MCF 10A (cell line): ENCODE results near the gene GDF2. TPM values are rescaled to one million over a fixed set of nuclear protein-coding genes. Genes with fewer than 3 reads are reported as not detected.

ENCODE experiments used
- BruUV-seq: library from RNA; stranded (reverse); fragments of 400-500 nt; replicated peaks from 2 replicates; lab custom pipeline; 2021; lab: Mats Ljungman, UMichigan
- CTCF ChIA-PET: fragments of 300-600 bp; sonication (Branson Sonifier 250); formaldehyde crosslinking; extraction: SDS; loops from one replicate; lab custom pipeline; 2021; ENCODE audit warnings: antibody characterized with exemption, inconsistent platforms; lab: Yijun Ruan, JAX
- POLR2A ChIA-PET: fragments of 300-600, 350-650 bp; sonication (Branson Sonifier 250); formaldehyde crosslinking; extraction: SDS; loops from one replicate; lab custom pipeline; 2020; ENCODE audit warnings: antibody characterized with exemption, inconsistent platforms; lab: Yijun Ruan, JAX
- DNase-seq: peaks from one replicate; pipeline ENCODE4 v3.0.0-alpha.2; 2018; ENCODE audit not compliant: unreplicated experiment
- H3K27ac Mint-ChIP-seq: one replicate; pipeline ENCODE4 v1.8.0; 2022; ENCODE audit warnings: mild to moderate bottlenecking, low read depth, mixed read lengths; ENCODE audit not compliant: unreplicated experiment
- H3K27me3 Mint-ChIP-seq: one replicate; pipeline ENCODE4 v1.8.0; 2022; ENCODE audit warnings: mixed read lengths; ENCODE audit not compliant: insufficient read depth, unreplicated experiment
- H3K36me3 Mint-ChIP-seq: one replicate; pipeline ENCODE4 v1.8.0; 2022; ENCODE audit warnings: mild to moderate bottlenecking, moderate library complexity, mixed read lengths; ENCODE audit not compliant: insufficient read depth, unreplicated experiment
- H3K4me1 Mint-ChIP-seq: one replicate; pipeline ENCODE4 v1.8.0; 2022; ENCODE audit warnings: mixed read lengths; ENCODE audit not compliant: insufficient read depth, unreplicated experiment
- H3K4me3 Mint-ChIP-seq: one replicate; pipeline ENCODE4 v1.8.0; 2022; ENCODE audit warnings: mild to moderate bottlenecking, moderate library complexity, mixed read lengths; ENCODE audit not compliant: unreplicated experiment
- H3K9me3 Mint-ChIP-seq: one replicate; pipeline ENCODE4 v1.8.0; 2022; ENCODE audit warnings: mixed read lengths; ENCODE audit not compliant: unreplicated experiment
- CTCF ChIP-seq: fragments of 200-600 bp; IDR thresholded peaks from one replicate; pipeline ENCODE4 v1.8.0; 2022; ENCODE audit warnings: antibody characterized with exemption, mild to moderate bottlenecking; ENCODE audit not compliant: unreplicated experiment
- intact Hi-C: fragments of 100-400 bp; cut with micrococcal nuclease; formaldehyde crosslinking; loops from 2 replicates; pipeline ENCODE4 v1.14.1; 2022
- total RNA-seq: library from RNA; stranded (reverse); gene quantifications from 2 replicates; pipeline ENCODE4 v1.2.3, GENCODE V29; 2022

Gene GDF2
- total RNA-seq, 1 experiment from 2014 or later: not detected

GRCh38 chr10:47356708-47357107 is 34.5 kb downstream of the GDF2 start:
- ChIA-PET POLR2A (no interaction called here), CTCF (no interaction called here)
- BruUV-seq: no TSS peak
- no peak for TF ChIP-seq CTCF
- intact Hi-C loops: no loop called here
- no peaks in the 10 kb centered on the region for H3K4me1 Mint-ChIP-seq
- H3K4me3 Mint-ChIP-seq: no peak overlapping the region
- H3K9me3 Mint-ChIP-seq: no peaks in the 10 kb centered on the region
- no peak for DNase-seq
- no peaks in the 10 kb centered on the region for H3K27me3 Mint-ChIP-seq
- H3K36me3 Mint-ChIP-seq: no peaks in the 10 kb centered on the region
- H3K27ac Mint-ChIP-seq: no peak overlapping the region

GRCh38 chr10:47357131-47357582 is 34.9 kb downstream of the GDF2 start:
- no peak for DNase-seq
- Mint-ChIP-seq H3K4me1 (no peaks in the 10 kb centered on the region), H3K4me3 (no peak overlapping the region), H3K27me3 (no peaks in the 10 kb centered on the region), H3K9me3 (no peaks in the 10 kb centered on the region), H3K36me3 (no peaks in the 10 kb centered on the region), H3K27ac (no peak overlapping the region)
- POLR2A ChIA-PET: no interaction called here
- no peak for TF ChIP-seq CTCF
- BruUV-seq: no TSS peak
- intact Hi-C loops: no loop called here
- CTCF ChIA-PET: interaction anchor here (2.4 kb wide), 1 partner anchor 332 kb away, joined by 11 read pairs; no protein-coding TSS in a partner anchor

GRCh38 chr10:47357911-47358310 is 35.7 kb downstream of the GDF2 start:
- H3K4me3 Mint-ChIP-seq: no peak overlapping the region
- POLR2A ChIA-PET: no interaction called here
- H3K36me3 Mint-ChIP-seq: no peaks in the 10 kb centered on the region
- no peaks in the 10 kb centered on the region for H3K9me3 Mint-ChIP-seq
- no peak for TF ChIP-seq CTCF
- intact Hi-C loops: no loop called here
- no peaks in the 10 kb centered on the region for H3K4me1 Mint-ChIP-seq
- no TSS peak for BruUV-seq
- H3K27me3 Mint-ChIP-seq: no peaks in the 10 kb centered on the region
- no peak for DNase-seq
- H3K27ac Mint-ChIP-seq: no peak overlapping the region
- CTCF ChIA-PET: interaction anchor here (0.8 to 6.4 kb wide), 3 partner anchors 15 to 333 kb away, joined by 3 to 48 read pairs (median 11); no protein-coding TSS in a partner anchor

GRCh38 chr10:47358457-47358856 is 36.2 kb downstream of the GDF2 start:
- no peak for DNase-seq
- intact Hi-C loops: no loop called here
- H3K27ac Mint-ChIP-seq: no peak overlapping the region
- no peaks in the 10 kb centered on the region for H3K4me1 Mint-ChIP-seq
- no peaks in the 10 kb centered on the region for H3K36me3 Mint-ChIP-seq
- CTCF ChIA-PET: interaction anchor here (0.8 to 6.4 kb wide), 4 partner anchors 14 to 334 kb away, joined by 3 to 48 read pairs (median 8); no protein-coding TSS in a partner anchor
- no peak overlapping the region for H3K4me3 Mint-ChIP-seq
- no TSS peak for BruUV-seq
- POLR2A ChIA-PET: no interaction called here
- H3K9me3 Mint-ChIP-seq: no peaks in the 10 kb centered on the region
- H3K27me3 Mint-ChIP-seq: no peaks in the 10 kb centered on the region
- TF ChIP-seq CTCF: no peak
